HEK293 (cell line): ENCODE results near the gene PCSK5.
A peak's percentile ranks its signal among the peaks of the same experiment; 100 is the strongest.

ENCODE experiments used
- CTCF ChIA-PET: fragments of 350-600 bp; formaldehyde crosslinking; extraction: SDS; loops from one replicate; lab custom pipeline; 2021; ENCODE audit warnings: antibody characterized with exemption; lab: Yijun Ruan, JAX
- POLR2A ChIA-PET: fragments of 300-600 bp; formaldehyde crosslinking; extraction: SDS; loops from one replicate; lab custom pipeline; 2020; ENCODE audit warnings: antibody characterized with exemption, inconsistent platforms; lab: Yijun Ruan, JAX
- H3K27ac ChIP-seq: fragments of 200-500 bp; sonication (Bioruptor generic); 2 replicates; pipeline ENCODE4 v1.5.1; 2014; ENCODE audit warnings: low read depth, low read length, control low read depth, inconsistent platforms; ENCODE audit errors: extremely low read depth
- H3K36me3 ChIP-seq, 2 experiments: fragments of 200-500 bp in 1 of 2; sonication (Bioruptor generic) in 1 of 2; 1 replicate in 1 of 2; 2 replicates in 1 of 2; pipeline ENCODE4 v1.5.1; 2014 to 2017; ENCODE audit warnings: inconsistent platforms in 2 of 2, low read length in 2 of 2; ENCODE audit not compliant: control insufficient read depth in 2 of 2, insufficient read depth in 1 of 2
- H3K4me1 ChIP-seq: fragments of 200-500 bp; sonication (Bioruptor generic); 2 replicates; pipeline ENCODE4 v1.5.1; 2014; ENCODE audit warnings: mild to moderate bottlenecking, low read length, inconsistent platforms; ENCODE audit not compliant: control insufficient read depth, insufficient read depth
- H3K4me3 ChIP-seq: 2 replicates; pipeline ENCODE4 v1.5.1; 2011; ENCODE audit warnings: low read depth, mild to moderate bottlenecking, control low read depth, low read length, moderate library complexity
- H3K9me3 ChIP-seq: fragments of 200-500 bp; sonication (Bioruptor generic); 2 replicates; pipeline ENCODE4 v1.5.1; 2014; ENCODE audit warnings: low read depth, low read length, inconsistent platforms; ENCODE audit not compliant: control insufficient read depth, insufficient read depth
- HOXA7 ChIP-seq: sonication (generic); formaldehyde crosslinking; IDR thresholded peaks from 2 replicates; pipeline ENCODE4 v1.8.1; 2022; ENCODE audit warnings: missing genetic modification reagents, borderline replicate concordance
- SP3 ChIP-seq: fragments of 450-650 bp; formaldehyde crosslinking; IDR thresholded peaks from 2 replicates; pipeline ENCODE4 v1.5.1; 2016; ENCODE audit warnings: missing biosample characterization, missing genetic modification characterization
- ZBTB17 ChIP-seq: fragments of 450-650 bp; formaldehyde crosslinking; IDR thresholded peaks from 2 replicates; pipeline ENCODE4 v1.5.1; 2016; ENCODE audit warnings: missing biosample characterization, missing genetic modification characterization
- ZBTB8A ChIP-seq: fragments of 450-650 bp; formaldehyde crosslinking; IDR thresholded peaks from 2 replicates; pipeline ENCODE4 v1.5.1; 2016; ENCODE audit warnings: missing biosample characterization, missing genetic modification characterization
- ZFP3 ChIP-seq: fragments of 450-650 bp; formaldehyde crosslinking; IDR thresholded peaks from 2 replicates; pipeline ENCODE4 v1.5.1; 2016; ENCODE audit warnings: low read depth, missing biosample characterization, missing genetic modification characterization
- ZNF133 ChIP-seq: fragments of 450-650 bp; formaldehyde crosslinking; IDR thresholded peaks from 2 replicates; pipeline ENCODE4 v1.5.1; 2016; ENCODE audit warnings: missing biosample characterization, missing genetic modification characterization
- ZNF157 ChIP-seq: fragments of 450-650 bp; formaldehyde crosslinking; IDR thresholded peaks from 2 replicates; pipeline ENCODE4 v1.5.1; 2016; ENCODE audit warnings: missing biosample characterization, missing genetic modification characterization
- ZNF175 ChIP-seq: fragments of 450-650 bp; formaldehyde crosslinking; IDR thresholded peaks from 2 replicates; pipeline ENCODE4 v1.5.1; 2016; ENCODE audit warnings: missing biosample characterization, missing genetic modification characterization
- ZNF19 ChIP-seq: fragments of 450-650 bp; formaldehyde crosslinking; IDR thresholded peaks from 2 replicates; pipeline ENCODE4; 2016; ENCODE audit warnings: missing biosample characterization, missing genetic modification characterization, low read depth
- ZNF202 ChIP-seq: fragments of 450-650 bp; formaldehyde crosslinking; IDR thresholded peaks from 2 replicates; pipeline ENCODE4 v1.5.1; 2016; ENCODE audit warnings: missing biosample characterization, missing genetic modification characterization, borderline replicate concordance
- ZNF214 ChIP-seq: fragments of 450-650 bp; formaldehyde crosslinking; IDR thresholded peaks from 2 replicates; pipeline ENCODE4 v1.5.1; 2017; ENCODE audit warnings: missing biosample characterization, mild to moderate bottlenecking, missing genetic modification characterization, borderline replicate concordance
- ZNF335 ChIP-seq: fragments of 450-650 bp; formaldehyde crosslinking; conservative IDR thresholded peaks from 2 replicates; pipeline ENCODE4 v1.5.1; 2016; ENCODE audit warnings: missing biosample characterization, missing genetic modification characterization
- ZNF350 ChIP-seq: fragments of 450-650 bp; formaldehyde crosslinking; IDR thresholded peaks from 2 replicates; pipeline ENCODE4 v1.5.0; 2017; ENCODE audit warnings: missing biosample characterization, mild to moderate bottlenecking, missing genetic modification characterization
- ZNF433 ChIP-seq: fragments of 450-650 bp; formaldehyde crosslinking; IDR thresholded peaks from 2 replicates; pipeline ENCODE4 v1.5.1; 2016; ENCODE audit warnings: missing biosample characterization, missing genetic modification characterization, low read depth
- ZNF521 ChIP-seq: fragments of 450-650 bp; formaldehyde crosslinking; IDR thresholded peaks from 2 replicates; pipeline ENCODE4 v1.5.1; 2017; ENCODE audit warnings: missing biosample characterization, mild to moderate bottlenecking, missing genetic modification characterization
- ZNF549 ChIP-seq: fragments of 450-650 bp; IDR thresholded peaks from 2 replicates; pipeline ENCODE4 v1.5.1; 2018; ENCODE audit warnings: missing biosample characterization, missing genetic modification characterization, mild to moderate bottlenecking, inconsistent platforms, moderate library complexity
- ZNF558 ChIP-seq: fragments of 450-650 bp; formaldehyde crosslinking; IDR thresholded peaks from 2 replicates; pipeline ENCODE4 v1.5.1; 2016; ENCODE audit warnings: missing biosample characterization, missing genetic modification characterization
- ZNF629 ChIP-seq: fragments of 450-650 bp; formaldehyde crosslinking; IDR thresholded peaks from 2 replicates; pipeline ENCODE4 v1.5.1; 2017; ENCODE audit warnings: missing biosample characterization, missing genetic modification characterization
- ZNF658 ChIP-seq: fragments of 450-650 bp; formaldehyde crosslinking; IDR thresholded peaks from 2 replicates; pipeline ENCODE4; 2016; ENCODE audit warnings: missing biosample characterization, missing genetic modification characterization
- ZNF701 ChIP-seq: fragments of 450-650 bp; formaldehyde crosslinking; IDR thresholded peaks from 2 replicates; pipeline ENCODE4 v1.5.1; 2016; ENCODE audit warnings: missing biosample characterization, missing genetic modification characterization
- ZXDB ChIP-seq: fragments of 450-650 bp; formaldehyde crosslinking; IDR thresholded peaks from 2 replicates; pipeline ENCODE4 v1.5.1; 2016; ENCODE audit warnings: missing biosample characterization, missing genetic modification characterization
- TF ChIP-seq, protein P1 (sequence below): fragments of 450-650 bp; formaldehyde crosslinking; IDR thresholded peaks from 2 replicates; pipeline ENCODE4 v1.5.1; 2017; ENCODE audit warnings: missing biosample characterization, missing genetic modification characterization
- TF ChIP-seq, protein P2 (sequence below): fragments of 450-650 bp; formaldehyde crosslinking; IDR thresholded peaks from 2 replicates; pipeline ENCODE4 v1.5.1; 2017; ENCODE audit warnings: missing biosample characterization, missing genetic modification characterization
- TF ChIP-seq, protein P3 (sequence below): fragments of 450-650 bp; formaldehyde crosslinking; IDR thresholded peaks from 2 replicates; pipeline ENCODE4 v1.5.1; 2016; ENCODE audit warnings: missing biosample characterization, missing genetic modification characterization, borderline replicate concordance
- TF ChIP-seq, protein P4 (sequence below): fragments of 450-650 bp; IDR thresholded peaks from 2 replicates; pipeline ENCODE4 v1.5.1; 2018; ENCODE audit warnings: missing biosample characterization, missing genetic modification characterization
- TF ChIP-seq, protein P5 (sequence below): fragments of 450-650 bp; formaldehyde crosslinking; IDR thresholded peaks from 2 replicates; pipeline ENCODE4 v1.5.1; 2016; ENCODE audit warnings: missing biosample characterization, missing genetic modification characterization

Gene PCSK5

DNA sequence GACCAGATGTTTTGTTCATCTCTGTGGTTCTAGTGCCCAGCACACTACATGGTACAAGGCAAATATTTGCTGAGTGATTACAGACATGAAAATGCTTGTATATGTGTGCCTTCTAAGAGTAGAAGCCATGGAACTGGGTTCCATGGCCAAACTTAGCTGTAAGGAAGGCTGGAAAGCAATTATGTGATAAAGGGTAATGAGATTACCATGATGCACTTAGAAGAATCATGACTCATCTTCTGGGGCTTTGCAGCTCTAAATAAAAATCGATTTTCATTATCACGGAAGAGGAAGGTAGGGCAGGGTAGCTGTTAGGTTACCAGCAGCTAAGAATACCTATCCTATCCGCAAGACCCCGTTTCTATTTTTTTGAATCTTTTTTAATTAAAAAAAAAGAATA lies 475.8 kb downstream of the PCSK5 start (continued):
- no peak for TF ChIP-seq ZNF549
- TF ChIP-seq ZFP3: 0 out of 2 replicates have a peak, but pooled peaks have one; percentile 22
- no peak for TF ChIP-seq SP3 (tag by site-specific recombination)
- TF ChIP-seq, protein P1, sequence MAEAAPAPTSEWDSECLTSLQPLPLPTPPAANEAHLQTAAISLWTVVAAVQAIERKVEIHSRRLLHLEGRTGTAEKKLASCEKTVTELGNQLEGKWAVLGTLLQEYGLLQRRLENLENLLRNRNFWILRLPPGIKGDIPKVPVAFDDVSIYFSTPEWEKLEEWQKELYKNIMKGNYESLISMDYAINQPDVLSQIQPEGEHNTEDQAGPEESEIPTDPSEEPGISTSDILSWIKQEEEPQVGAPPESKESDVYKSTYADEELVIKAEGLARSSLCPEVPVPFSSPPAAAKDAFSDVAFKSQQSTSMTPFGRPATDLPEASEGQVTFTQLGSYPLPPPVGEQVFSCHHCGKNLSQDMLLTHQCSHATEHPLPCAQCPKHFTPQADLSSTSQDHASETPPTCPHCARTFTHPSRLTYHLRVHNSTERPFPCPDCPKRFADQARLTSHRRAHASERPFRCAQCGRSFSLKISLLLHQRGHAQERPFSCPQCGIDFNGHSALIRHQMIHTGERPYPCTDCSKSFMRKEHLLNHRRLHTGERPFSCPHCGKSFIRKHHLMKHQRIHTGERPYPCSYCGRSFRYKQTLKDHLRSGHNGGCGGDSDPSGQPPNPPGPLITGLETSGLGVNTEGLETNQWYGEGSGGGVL (tag by site-specific recombination): no peak
- peak; percentile 66 for TF ChIP-seq ZNF629 (tag by site-specific recombination)
- TF ChIP-seq ZNF558: 0 out of 2 replicates have a peak, but pooled peaks have one; percentile 23
- TF ChIP-seq ZNF350: no peak
- TF ChIP-seq ZNF521 (tag by site-specific recombination): no peak
- no peak for TF ChIP-seq ZNF214 (tag by site-specific recombination)

DNA sequence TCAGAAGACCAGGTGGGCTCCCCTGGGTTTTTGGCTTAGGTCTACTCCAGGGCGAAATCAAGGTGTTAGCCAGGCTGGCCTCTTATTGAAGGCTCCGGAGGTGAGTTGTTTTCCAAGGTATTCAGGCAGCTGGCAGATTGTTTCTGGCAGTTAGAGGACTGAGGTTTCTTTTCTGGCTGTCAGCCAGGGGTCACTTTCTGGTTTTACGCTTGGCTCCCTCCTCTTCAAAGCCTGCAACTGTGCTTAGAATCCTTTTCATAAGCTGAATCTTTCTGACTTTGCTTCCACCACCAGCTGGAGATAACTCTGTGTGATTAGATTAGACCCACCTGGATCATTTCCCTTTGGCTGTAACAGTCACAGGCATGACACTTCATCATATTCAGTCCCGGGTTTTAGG lies 479.1 kb downstream of the PCSK5 start:
- H3K4me1 ChIP-seq: peaks cover 28% of the 10 kb centered on the region
- no peaks in the 10 kb centered on the region for H3K36me3 ChIP-seq
- peak overlapping the region; percentile 59 for H3K27ac ChIP-seq
- no peaks in the 10 kb centered on the region for H3K9me3 ChIP-seq
- ChIA-PET POLR2A (interaction anchor here (1.0 to 2.3 kb wide), 6 partner anchors 9 to 479 kb away, joined by 3 to 23 read pairs (median 4); partner anchors contain the start of genes PCSK5 and RFK), CTCF (interaction anchor here (0.7 to 2.2 kb wide), 6 partner anchors 24 to 289 kb away, joined by 3 to 11 read pairs (median 4); partner anchors contain the start of gene RFK)
- H3K4me3 ChIP-seq: no peak overlapping the region
- TF ChIP-seq ZNF202 (tag by site-specific recombination) (no peak), HOXA7 (CRISPR knock-in tag) (no peak), ZNF175 (tag by site-specific recombination) (no peak), ZNF157 (no peak), ZBTB8A (tag by site-specific recombination) (no peak), ZBTB17 (no peak), ZNF19 (tag by site-specific recombination) (no peak), ZNF701 (tag by site-specific recombination) (no peak), ZNF133 (tag by site-specific recombination) (no peak), ZNF658 (tag by site-specific recombination) (no peak), ZNF335 (tag by site-specific recombination) (no peak; the same call in 1 of the 2 replicates), ZNF433 (tag by site-specific recombination) (no peak), ZXDB (tag by site-specific recombination) (peak; percentile 74)
- TF ChIP-seq, protein P2, sequence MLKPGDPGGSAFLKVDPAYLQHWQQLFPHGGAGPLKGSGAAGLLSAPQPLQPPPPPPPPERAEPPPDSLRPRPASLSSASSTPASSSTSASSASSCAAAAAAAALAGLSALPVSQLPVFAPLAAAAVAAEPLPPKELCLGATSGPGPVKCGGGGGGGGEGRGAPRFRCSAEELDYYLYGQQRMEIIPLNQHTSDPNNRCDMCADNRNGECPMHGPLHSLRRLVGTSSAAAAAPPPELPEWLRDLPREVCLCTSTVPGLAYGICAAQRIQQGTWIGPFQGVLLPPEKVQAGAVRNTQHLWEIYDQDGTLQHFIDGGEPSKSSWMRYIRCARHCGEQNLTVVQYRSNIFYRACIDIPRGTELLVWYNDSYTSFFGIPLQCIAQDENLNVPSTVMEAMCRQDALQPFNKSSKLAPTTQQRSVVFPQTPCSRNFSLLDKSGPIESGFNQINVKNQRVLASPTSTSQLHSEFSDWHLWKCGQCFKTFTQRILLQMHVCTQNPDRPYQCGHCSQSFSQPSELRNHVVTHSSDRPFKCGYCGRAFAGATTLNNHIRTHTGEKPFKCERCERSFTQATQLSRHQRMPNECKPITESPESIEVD (tag by site-specific recombination): peak; percentile 82
- TF ChIP-seq, protein P3, sequence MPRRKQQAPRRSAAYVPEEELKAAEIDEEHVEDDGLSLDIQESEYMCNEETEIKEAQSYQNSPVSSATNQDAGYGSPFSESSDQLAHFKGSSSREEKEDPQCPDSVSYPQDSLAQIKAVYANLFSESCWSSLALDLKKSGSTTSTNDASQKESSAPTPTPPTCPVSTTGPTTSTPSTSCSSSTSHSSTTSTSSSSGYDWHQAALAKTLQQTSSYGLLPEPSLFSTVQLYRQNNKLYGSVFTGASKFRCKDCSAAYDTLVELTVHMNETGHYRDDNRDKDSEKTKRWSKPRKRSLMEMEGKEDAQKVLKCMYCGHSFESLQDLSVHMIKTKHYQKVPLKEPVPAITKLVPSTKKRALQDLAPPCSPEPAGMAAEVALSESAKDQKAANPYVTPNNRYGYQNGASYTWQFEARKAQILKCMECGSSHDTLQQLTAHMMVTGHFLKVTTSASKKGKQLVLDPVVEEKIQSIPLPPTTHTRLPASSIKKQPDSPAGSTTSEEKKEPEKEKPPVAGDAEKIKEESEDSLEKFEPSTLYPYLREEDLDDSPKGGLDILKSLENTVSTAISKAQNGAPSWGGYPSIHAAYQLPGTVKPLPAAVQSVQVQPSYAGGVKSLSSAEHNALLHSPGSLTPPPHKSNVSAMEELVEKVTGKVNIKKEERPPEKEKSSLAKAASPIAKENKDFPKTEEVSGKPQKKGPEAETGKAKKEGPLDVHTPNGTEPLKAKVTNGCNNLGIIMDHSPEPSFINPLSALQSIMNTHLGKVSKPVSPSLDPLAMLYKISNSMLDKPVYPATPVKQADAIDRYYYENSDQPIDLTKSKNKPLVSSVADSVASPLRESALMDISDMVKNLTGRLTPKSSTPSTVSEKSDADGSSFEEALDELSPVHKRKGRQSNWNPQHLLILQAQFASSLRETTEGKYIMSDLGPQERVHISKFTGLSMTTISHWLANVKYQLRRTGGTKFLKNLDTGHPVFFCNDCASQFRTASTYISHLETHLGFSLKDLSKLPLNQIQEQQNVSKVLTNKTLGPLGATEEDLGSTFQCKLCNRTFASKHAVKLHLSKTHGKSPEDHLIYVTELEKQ (tag by site-specific recombination): no peak
- TF ChIP-seq, protein P4, sequence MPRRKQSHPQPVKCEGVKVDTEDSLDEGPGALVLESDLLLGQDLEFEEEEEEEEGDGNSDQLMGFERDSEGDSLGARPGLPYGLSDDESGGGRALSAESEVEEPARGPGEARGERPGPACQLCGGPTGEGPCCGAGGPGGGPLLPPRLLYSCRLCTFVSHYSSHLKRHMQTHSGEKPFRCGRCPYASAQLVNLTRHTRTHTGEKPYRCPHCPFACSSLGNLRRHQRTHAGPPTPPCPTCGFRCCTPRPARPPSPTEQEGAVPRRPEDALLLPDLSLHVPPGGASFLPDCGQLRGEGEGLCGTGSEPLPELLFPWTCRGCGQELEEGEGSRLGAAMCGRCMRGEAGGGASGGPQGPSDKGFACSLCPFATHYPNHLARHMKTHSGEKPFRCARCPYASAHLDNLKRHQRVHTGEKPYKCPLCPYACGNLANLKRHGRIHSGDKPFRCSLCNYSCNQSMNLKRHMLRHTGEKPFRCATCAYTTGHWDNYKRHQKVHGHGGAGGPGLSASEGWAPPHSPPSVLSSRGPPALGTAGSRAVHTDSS (tag by site-specific recombination): peak; percentile 22; the same call in 1 of the 2 replicates
- TF ChIP-seq, protein P5, sequence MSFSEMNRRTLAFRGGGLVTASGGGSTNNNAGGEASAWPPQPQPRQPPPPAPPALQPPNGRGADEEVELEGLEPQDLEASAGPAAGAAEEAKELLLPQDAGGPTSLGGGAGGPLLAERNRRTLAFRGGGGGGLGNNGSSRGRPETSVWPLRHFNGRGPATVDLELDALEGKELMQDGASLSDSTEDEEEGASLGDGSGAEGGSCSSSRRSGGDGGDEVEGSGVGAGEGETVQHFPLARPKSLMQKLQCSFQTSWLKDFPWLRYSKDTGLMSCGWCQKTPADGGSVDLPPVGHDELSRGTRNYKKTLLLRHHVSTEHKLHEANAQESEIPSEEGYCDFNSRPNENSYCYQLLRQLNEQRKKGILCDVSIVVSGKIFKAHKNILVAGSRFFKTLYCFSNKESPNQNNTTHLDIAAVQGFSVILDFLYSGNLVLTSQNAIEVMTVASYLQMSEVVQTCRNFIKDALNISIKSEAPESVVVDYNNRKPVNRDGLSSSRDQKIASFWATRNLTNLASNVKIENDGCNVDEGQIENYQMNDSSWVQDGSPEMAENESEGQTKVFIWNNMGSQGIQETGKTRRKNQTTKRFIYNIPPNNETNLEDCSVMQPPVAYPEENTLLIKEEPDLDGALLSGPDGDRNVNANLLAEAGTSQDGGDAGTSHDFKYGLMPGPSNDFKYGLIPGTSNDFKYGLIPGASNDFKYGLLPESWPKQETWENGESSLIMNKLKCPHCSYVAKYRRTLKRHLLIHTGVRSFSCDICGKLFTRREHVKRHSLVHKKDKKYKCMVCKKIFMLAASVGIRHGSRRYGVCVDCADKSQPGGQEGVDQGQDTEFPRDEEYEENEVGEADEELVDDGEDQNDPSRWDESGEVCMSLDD (tag by site-specific recombination): no peak
